GM10266 (cell line): ENCODE results near the gene PIWIL1.

Experiments
- DNase-seq: peaks from one replicate; pipeline ENCODE4 v3.0.0; 2012; ENCODE audit errors: extremely low spot score
- TF ChIP-seq, protein P1 (sequence below): IDR thresholded peaks from 2 replicates; pipeline ENCODE4 v1.5.1; 2012; ENCODE audit warnings: mild to moderate bottlenecking, low read depth; ENCODE audit not compliant: control insufficient read depth, insufficient read depth; ENCODE audit errors: missing control alignments

Gene PIWIL1

DNA sequence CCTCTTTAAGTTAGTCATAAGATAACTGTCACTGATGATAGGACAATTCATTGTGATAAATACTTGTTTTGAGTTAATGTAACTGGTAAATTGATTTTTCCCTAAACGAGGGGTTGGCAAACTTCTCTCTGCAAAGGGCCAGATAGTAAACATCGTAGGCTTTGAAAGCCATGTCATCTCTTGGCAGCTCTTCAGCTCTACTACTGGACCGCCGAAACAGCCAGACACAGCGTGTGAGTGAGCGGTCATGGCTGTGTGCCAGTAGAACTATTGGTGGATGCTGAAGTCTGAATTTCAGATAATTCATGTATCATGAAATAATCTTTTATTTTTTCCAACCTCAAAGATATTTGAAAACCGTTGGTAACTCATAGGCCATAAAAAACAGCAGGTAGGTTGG is 9.9 kb downstream of the PIWIL1 start:
- no peak for DNase-seq
- TF ChIP-seq, protein P1, sequence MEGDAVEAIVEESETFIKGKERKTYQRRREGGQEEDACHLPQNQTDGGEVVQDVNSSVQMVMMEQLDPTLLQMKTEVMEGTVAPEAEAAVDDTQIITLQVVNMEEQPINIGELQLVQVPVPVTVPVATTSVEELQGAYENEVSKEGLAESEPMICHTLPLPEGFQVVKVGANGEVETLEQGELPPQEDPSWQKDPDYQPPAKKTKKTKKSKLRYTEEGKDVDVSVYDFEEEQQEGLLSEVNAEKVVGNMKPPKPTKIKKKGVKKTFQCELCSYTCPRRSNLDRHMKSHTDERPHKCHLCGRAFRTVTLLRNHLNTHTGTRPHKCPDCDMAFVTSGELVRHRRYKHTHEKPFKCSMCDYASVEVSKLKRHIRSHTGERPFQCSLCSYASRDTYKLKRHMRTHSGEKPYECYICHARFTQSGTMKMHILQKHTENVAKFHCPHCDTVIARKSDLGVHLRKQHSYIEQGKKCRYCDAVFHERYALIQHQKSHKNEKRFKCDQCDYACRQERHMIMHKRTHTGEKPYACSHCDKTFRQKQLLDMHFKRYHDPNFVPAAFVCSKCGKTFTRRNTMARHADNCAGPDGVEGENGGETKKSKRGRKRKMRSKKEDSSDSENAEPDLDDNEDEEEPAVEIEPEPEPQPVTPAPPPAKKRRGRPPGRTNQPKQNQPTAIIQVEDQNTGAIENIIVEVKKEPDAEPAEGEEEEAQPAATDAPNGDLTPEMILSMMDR, result no peak

DNA sequence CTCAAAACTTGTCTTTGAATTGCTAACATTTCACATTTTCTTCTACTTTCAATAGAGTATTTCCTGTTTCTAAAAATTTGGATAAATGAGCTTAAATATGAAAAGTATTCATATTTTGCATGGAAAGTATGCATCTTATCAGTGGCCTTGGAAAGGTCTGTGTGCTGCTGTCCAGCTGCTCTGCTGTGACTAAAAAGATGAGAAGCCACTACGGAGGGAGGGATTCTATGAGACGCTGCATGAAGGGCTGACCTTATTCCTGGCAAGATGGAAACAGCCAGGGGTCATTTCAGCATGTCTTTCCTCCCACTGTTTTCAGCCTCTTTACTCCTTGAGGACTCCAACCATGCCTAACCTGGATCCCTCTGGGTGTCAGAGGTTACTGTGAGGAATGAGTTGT is 13.0 kb downstream of the PIWIL1 start:
- TF ChIP-seq, protein P1, result no peak
- no peak for DNase-seq

DNA sequence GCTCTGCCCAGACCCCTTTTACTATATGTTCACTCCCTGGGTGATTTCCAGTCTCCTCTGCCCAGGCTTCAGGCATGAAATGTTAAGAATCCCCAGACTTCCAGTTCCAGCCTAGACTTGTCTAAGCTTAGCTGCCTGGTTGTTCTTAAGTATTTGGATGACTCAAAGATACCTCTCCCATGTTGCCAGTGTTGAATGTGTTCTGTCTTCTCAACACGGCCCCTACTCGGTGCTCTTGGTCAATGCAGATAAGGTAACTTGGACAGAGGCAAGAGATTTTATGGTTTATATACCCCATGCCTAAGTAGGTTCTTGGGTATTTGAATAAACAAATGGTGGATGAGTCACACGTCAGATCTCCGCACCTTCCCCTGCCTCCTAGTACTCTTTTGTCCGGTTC is 13.6 kb downstream of the PIWIL1 start:
- DNase-seq, result no peak
- TF ChIP-seq, protein P1, result no peak

- no peak for DNase-seq
- TF ChIP-seq, protein P1, result no peak
Measured at GRCh38 chr12:130353081-130353480, 15.4 kb downstream of the PIWIL1 start.

GRCh38 chr12:130354407-130354806 is 16.7 kb downstream of the PIWIL1 start:
- DNase-seq, result no peak
- TF ChIP-seq, protein P1, result no peak

DNA sequence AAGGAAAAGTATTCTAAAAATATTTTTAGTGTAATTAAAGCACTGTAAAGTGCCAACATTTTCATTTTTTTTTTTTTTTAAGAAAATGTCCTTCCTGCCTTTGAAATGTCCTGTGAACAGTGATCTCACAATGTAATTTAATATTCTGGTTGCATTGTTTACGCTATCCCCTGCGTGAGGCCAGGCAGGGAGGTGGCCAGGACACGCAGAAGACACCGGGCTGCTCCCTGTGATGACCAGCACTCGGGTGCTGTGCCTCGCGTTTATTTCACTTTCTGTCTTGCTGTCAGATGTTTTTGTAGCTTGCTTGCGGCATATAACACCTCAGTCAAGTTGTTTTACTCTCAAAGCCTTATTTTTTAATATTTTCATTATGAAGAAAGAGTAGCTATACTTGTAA is 18.5 kb downstream of the PIWIL1 start:
- DNase-seq, result no peak
- TF ChIP-seq, protein P1, result no peak

- DNase-seq, result no peak
- TF ChIP-seq, protein P1, result no peak
Measured at GRCh38 chr12:130357241-130357640, 19.6 kb downstream of the PIWIL1 start.
